Upper lobe of left lung (tissue), 4 donors: Measurements from ENCODE around the gene RNU6-9.
A peak's percentile ranks its signal among the peaks of the same experiment; 100 is the strongest.

Experiments used
- CTCF ChIP-seq, 6 experiments: fragments of 450-650 bp in 4 of 6; fragments of 200-600 bp in 2 of 6; sonication (generic) in 2 of 6; IDR thresholded peaks; one replicate each; pipeline ENCODE4 v1.5.1; 2016 to 2019; ENCODE audit warnings: antibody characterized with exemption in 6 of 6
- POLR2A ChIP-seq, 4 donors: fragments of 450-650 bp; IDR thresholded peaks; one replicate each; pipeline ENCODE4 v1.5.1; 2016 to 2017; ENCODE audit warnings: antibody characterized with exemption in 4 of 4, mild to moderate bottlenecking in 2 of 4

- TF ChIP-seq POLR2A (IDR thresholded peaks at IDR 0.05) (peak in 1 of 4 donors; percentile 75), CTCF (IDR thresholded peaks at IDR 0.05) (peak in 1 of 6 experiments; percentile 18)
These were observed at the start of gene RNU6-9, which contains the start of gene MED16 for GRCh38 chr19:892894-893689.
